HG03565 (cell line): ENCODE measurements around the gene MRFAP1.
A peak's percentile ranks its signal among the peaks of the same experiment; 100 is the strongest.
"Not testable (repeated sequence)": the region's sequence is repeated elsewhere in the genome, so short reads cannot be mapped to it uniquely, and the experiment has no call there.

Experiments used
- ATAC-seq: cut with Tn5 transposase; IDR thresholded peaks from one replicate; pipeline ENCODE4 v1.9.1; 2021; ENCODE audit warnings: mild to moderate bottlenecking, moderate library complexity; ENCODE audit not compliant: unreplicated experiment

The MRFAP1 gene

DNA sequence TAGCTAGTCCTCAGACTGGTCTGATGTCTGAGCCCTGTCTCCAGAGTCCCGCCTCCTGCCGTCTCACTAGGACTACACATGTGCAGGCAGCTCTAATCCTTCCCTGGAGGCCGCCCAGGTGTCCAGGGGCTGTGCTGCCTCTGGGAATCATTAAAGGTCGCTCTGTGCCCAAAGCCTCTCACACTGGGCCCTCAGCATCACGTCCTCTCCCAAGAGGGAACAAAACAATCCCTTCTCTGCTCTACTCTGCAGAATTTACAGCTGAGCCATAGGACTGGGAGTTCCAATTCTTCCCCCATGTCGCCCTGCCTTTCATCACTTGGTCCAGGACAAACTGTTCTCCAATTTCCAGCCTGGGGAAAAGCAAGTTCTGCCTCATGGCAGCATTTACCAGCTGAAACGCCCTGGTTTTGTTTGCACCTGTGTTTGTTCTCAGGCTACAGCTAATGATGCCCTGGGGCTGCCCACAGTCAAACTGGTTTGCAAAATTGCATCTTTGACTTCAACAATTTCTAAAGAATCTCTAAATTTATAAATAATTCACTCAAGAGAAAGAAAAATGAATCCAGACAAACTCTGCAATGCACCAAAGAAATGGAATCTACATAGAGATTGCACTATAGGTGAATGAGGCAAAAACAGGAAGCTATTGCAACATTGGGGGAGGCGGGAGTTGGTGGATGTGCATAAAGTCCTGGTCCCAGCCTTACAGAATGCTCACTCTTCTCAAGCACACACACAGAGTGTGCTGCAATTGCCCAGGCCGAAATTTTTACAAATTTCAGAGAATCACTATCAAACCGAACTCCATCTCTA lies 7.2 kb upstream of the MRFAP1 start:
- no peak for ATAC-seq

- ATAC-seq: no peak
Measured at GRCh38 chr4:6634746-6635145, 5.7 kb upstream of the MRFAP1 start.

DNA sequence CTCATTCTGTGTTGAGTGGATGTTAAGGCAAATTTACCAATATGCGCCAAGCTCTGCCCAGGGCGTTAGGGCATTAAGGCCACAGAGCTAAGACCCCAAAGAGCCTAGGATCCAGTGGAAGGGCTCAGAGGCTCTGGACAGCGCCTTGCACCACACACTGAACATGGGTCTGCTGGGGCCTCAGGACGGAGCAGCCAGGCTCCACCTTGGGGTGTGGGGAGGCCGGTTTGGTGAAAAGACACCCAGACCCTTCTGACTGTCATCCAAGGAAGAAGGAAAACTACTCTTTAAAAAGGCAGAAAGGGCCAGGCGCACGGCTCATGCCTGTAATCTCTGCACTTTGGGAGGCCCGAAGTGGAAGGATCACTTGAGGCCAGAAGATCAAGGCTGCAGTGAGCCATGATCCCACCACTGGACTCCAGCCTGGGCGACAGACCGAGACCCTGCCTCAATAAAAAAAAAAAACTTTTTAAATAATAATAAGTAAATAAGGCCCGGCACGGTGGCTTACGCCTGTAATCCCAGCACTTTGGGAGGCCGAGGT lies 1.3 kb upstream of the MRFAP1 start:
- no peak for ATAC-seq

DNA sequence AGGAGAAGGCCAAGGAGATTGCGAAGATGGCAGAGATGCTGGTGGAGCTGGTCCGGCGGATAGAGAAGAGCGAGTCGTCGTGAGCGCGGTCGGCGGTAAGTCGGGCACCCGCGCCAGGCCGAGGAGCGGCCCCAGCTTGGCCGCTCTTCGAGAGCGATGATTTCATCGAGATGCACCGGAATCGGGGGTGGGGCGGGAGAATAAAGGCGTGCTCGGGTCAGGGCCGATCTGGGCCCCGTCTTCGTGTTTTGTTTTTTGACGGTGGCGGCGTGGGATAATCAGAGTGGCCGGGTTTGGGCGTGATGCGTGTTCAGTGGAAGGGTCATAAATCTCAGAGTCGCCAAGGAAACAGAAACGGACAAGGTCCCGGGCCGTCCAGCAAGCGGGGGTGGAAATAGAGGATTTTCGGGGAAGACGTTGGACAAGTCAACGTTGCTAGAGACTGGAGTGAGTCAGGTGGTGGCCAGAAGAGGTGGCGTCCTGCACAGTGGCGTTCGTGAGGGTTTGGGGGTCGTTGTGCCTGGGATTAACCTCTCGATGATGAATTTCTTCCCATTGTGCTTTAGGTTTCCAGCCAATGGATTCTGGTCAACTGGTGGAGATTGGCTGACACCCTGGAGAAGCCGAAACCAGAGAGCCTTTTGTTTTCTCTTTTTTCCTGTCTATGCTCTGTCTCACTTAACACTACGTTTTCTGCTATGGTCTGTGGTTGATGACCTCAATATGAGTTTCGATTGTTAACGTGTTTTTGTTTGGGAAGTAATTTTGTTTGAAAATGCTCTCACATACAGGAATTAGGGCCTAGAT lies 882 bp downstream of the MRFAP1 start:
- ATAC-seq: peak; percentile 3

DNA sequence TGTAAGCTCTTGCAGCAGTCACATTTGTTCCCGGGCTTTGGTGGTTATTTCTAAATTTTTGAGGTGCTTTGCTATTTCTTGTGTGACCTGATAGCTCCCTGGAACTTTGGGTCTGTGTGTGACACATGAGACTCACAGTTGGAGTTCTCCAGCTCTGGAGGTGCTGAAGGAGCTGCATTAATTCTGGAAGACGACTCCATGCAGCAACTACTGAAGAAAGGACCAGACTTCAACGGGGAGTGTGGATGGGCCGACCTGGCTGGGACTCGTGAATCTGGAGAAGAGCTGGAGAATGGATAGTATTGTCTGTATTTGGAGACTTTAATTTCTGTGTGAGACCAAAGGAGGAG lies 1.5 kb downstream of the MRFAP1 start:
- no peak for ATAC-seq

DNA sequence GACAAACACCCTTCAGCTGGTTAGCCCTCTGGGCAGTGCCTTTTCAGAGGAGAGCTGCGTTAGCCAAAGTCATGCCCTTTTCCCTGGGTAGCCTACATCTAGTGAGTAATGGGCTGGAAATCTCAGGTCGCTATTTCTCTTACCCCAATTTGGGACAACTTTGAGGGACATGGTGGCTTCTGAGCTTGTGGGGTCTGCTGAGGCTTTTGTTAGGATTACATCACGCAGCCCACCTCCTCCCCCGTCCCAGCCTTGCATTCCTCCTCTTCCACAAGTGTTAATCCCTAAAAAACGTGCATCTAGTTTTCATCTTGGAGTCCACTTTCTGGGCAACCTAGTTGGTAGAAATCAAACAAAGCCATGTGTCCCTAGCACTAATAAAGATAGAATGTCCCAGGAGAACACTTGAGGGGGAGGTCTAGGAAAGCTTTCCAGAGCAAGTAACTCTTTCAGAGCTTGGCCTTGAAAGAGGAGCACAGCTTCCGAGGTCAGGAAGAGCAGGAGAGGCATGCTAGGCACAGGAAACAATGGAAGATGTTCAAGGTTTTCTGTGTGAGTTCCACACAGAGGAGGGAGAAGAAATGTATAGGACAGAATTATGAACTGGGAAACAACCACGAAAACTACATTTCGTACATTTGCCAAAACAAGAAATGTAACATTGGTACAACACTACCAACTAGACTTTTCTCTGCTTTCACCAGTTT lies 2.8 kb downstream of the MRFAP1 start:
- ATAC-seq: no peak

DNA sequence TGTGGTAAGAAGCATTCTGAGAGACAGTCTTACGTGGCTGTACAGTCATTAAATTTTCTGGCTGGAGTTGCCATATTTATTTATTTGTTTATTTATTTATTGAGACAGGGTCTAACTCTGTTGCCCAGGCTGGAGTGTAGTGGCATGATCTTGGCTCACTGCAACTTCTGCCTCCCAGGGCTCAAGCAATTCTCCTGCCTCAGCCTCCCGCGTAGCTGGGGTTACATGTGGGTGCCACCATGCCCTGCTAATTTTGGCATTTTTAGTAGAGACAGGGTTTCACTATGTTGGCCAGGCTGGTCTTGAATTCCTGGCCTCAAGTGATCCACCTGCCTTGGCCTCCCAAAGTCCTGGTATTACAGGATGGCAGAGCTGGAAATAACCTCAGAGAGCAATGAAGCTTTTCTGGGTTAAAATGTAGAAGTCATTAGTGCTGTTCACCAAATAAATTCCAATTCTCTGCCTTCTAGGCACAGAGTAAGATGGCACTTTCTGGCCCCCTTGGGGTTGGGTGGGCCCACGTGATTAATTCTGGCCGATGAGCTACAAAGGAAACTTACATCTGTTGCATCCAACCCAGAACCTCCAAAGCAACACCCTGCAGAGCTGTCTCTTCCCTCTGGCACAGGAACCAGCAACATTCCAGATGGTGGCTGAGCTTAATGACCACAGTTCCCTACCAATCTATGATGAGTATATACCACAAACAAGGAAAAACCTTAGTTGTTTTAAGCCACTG lies 4.5 kb downstream of the MRFAP1 start:
- ATAC-seq: no peak

DNA sequence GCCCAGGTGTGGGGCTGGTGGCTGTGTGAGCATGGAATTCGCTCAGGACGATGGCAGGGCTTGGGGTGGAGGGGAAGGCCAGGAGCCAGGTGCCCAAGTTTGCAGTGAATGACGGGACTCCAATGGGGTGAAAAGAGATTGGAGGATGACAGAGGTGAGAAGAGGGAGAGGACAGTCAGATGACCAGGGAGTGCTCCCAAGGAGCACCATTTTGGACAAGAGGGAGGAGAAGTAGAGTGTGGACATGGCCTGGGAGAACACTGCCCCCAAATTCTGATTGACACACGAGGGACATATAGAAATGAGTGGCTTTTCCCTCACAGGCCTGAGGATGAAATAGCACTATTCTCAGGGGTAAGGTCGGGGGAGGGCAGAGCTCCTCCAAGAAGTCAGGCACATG lies 6.7 kb downstream of the MRFAP1 start:
- no peak for ATAC-seq

DNA sequence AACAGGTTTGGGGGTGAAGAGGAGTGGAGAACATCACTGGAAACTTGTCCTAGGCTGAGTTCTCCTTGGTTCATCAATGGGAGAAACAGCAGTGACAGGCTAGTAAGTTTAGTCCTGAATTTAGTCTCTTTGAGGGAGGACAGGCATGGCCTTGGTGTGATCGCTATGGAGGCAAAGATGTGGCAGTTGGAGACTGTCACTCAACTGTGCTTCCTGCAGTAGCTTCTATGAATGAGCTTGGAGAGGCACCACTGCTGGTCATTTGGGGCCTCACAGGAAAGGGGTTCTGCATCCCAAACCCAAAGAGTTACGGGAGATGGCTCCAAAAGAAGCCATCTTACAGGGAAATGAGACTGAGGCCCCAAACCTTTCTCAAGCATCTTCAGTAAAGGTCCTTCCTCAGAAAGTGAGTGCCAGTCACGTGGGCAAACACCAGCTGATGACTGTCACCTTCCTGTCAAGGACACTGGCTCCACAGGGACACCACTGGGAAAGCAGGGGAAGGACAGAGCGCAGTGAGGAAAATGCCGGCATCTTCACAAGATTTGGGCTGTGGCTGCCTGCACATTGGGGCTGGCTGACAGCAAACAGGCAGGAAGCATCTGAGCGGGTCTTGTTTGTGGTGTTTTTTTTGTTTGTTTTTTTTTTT lies 7.2 kb downstream of the MRFAP1 start:
- ATAC-seq: no peak

DNA sequence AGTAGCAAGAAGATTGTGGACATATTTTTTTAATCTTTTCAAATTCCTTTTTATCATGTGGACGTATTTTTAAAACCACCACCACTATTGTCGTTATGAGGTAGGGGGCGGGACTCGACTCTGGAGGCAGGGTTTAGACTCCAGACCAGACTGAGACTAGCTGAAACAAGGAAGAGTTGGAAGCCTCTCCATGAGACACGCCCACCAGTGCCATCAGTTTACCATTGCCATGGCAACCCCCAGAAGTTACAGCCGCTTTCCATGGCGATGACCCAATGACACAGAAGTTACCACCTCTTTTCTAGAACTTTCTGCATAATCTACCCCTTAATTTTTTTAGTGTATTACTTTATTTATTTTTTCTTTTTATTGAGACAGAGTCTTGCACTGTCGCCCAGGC lies 8.7 kb downstream of the MRFAP1 start:
- ATAC-seq: no peak

DNA sequence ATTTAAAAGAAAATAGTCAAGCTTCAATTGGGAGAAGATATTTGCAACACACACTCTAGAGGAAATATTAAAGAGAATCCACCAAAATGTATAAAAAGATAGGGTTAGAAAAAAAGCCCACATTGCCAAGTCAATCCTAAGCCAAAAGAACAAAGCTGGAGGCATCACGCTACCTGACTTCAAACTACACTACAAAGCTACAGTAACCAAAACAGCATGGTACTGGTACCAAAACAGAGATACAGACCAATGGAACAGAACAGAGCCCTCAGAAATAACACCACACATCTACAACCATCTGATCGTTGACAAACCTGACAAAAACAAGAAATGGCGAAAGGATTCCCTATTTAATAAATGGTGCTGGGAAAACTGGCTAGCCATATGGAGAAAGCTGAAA lies 13.7 kb downstream of the MRFAP1 start:
- not testable (repeated sequence) for ATAC-seq

DNA sequence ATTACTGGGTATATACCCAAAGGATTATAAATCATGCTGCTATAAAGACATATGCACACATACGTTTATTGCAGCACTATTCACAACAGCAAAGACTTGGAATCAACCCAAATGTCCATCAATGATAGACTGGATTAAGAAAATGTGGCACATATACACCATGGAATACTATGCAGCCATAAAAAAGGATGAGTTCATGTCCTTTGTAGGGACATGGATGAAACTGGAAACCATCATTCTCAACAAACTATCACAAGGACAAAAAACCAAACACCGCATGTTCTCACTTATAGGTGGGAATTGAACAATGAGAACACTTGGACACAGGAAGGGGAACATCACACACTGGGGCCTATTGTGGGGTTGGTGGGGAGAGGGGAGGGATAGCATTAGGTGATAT lies 14.8 kb downstream of the MRFAP1 start:
- not testable (repeated sequence) for ATAC-seq

- ATAC-seq: no peak
Measured at GRCh38 chr4:6655924-6656323, 15.4 kb downstream of the MRFAP1 start.

DNA sequence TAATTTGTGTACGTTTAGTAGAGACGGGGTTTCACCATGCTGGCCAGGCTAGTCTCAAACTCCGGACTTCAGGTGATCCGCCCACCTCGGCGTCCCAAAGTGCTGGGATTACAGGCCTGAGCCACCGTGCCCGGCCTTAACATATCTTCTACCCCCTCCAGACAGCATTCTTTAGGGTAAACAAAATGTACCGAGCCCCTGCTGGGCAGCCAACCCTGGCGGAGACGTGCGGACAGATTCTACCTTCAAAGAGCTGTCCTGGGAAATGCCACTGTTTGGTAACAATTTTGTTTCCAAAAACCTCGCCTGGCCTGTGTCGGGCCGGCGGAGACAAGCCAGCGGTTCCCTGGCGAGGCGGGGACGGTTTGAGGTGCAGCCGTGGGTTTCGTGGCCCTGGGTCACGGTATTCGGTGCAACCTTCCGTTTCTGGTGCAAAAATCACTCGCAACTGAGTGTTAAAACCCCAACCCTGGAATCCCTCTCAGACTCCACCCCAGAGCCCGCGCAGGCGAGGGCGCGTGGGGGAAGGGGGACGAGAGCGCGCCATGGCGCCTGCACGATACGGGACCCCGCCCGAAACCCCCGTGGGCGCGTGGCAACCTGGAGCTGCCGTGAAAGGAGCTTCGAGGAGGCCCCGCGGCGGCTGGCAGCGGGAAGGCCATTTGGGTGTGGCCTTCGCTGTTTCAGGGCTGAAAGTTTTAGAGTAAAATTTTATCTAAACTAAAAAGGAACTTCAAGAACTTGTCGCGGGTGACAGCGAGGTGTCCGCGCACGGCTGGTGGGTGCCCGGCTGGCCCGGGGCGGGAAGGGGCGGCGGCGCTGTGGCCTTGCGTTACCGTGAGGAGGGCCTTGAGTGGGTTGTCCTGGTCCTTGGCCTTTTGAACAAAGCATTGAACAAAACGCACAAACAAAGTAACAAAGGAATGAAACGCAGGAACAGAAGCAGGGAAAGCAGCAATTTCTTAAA lies 17.0 kb downstream of the MRFAP1 start:
- ATAC-seq: no peak

DNA sequence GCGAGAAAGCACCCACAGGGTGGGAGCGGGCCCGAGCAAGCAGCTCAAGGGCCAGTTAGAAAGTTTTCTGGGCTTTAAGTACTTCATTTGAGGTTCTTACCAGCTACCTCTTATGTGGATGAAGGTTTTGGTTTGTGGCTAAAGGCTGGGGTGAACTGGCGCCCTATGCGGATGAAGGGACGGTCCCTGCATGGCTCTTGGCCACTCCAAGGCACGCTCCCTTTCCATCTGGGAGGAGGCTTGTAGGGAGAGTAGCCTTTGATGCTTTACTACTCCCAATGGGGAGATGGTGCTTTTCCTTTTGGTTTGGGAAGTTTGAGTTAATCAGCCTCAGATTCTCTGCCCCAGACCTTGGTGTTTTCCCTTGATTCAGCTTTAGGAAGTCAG lies 17.7 kb downstream of the MRFAP1 start:
- no peak for ATAC-seq

GRCh38 chr4:6658597-6659075 lies 18.2 kb downstream of the MRFAP1 start:
- ATAC-seq: no peak

GRCh38 chr4:6659897-6660296 lies 19.4 kb downstream of the MRFAP1 start:
- ATAC-seq: no peak

DNA sequence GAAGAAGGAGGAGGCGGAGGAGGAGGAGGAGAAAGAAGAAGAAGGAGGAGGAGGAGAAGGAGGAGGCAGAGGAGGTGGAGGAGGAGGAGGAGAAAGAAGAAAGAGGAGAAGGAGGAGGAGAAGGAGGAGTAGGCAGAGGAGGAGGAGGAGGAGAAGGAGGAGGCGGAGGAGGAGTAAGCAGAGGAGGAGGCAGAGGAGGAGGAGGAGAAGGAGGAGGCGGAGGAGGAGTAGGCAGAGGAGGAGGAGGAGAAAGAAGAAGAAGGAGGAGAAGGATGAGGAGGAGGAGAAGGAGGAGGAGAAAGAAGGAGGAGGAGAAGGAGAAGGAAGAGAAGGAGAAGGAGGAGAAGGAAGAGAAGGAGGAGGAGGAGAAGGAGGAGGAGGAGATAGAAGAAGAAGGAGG lies 19.9 kb downstream of the MRFAP1 start:
- ATAC-seq: no peak

DNA sequence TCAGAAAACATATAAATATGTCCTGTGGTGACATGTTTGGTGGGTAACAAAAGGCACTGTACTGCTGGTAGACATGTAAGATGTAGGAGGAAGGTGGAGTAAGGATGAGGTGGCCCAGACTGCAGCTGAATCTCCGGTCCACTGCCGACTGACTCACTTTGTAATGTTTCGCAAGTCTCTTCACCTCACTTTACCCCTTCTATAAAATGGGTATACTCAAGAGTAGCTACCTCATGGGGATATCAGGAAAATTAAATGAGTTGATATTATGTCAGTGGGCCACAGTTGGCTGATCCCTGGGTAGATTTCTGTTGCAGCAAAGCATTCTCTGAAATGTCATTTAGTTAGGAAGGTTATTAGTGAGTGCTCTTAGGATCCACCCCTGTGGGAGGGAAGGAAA lies 22.1 kb downstream of the MRFAP1 start:
- ATAC-seq: no peak
